Trophoblast cell (in vitro differentiated cells and primary cell): ENCODE results near the gene RNF25.

Experiments used
- DNase-seq, 2 donors: peaks; one replicate each; pipeline ENCODE4 v3.0.0-alpha.2; 2016
- H2AFZ ChIP-seq: 2 replicates; pipeline ENCODE4 v1.6.1; 2013; ENCODE audit warnings: low read length, moderate library complexity, mild to moderate bottlenecking; ENCODE audit not compliant: insufficient read depth, poor library complexity
- H2AK5ac ChIP-seq: 2 replicates; pipeline ENCODE4 v1.6.1; 2013; ENCODE audit warnings: mild to moderate bottlenecking, low read length
- H2BK120ac ChIP-seq: 2 replicates; pipeline ENCODE4 v1.6.1; 2013; ENCODE audit warnings: low read length, mild to moderate bottlenecking, moderate library complexity; ENCODE audit not compliant: insufficient read depth, poor library complexity
- H2BK12ac ChIP-seq: 2 replicates; pipeline ENCODE4 v1.6.1; 2013; ENCODE audit warnings: mild to moderate bottlenecking, low read length, moderate library complexity
- H2BK5ac ChIP-seq: 2 replicates; pipeline ENCODE4 v1.6.1; 2013; ENCODE audit warnings: low read length, low read depth, moderate library complexity, mild to moderate bottlenecking; ENCODE audit not compliant: poor library complexity
- H3K14ac ChIP-seq: 2 replicates; pipeline ENCODE4 v1.6.1; 2013; ENCODE audit warnings: mild to moderate bottlenecking, low read length
- H3K18ac ChIP-seq: 2 replicates; pipeline ENCODE4 v1.6.1; 2013; ENCODE audit warnings: mild to moderate bottlenecking, low read length
- H3K23ac ChIP-seq: 2 replicates; pipeline ENCODE4 v1.6.1; 2013; ENCODE audit warnings: low read length
- H3K27ac ChIP-seq: 2 replicates; pipeline ENCODE4 v1.5.1; 2013; ENCODE audit warnings: low read depth, mild to moderate bottlenecking, inconsistent platforms, low read length, moderate library complexity
- H3K27me3 ChIP-seq: 2 replicates; pipeline ENCODE4 v1.6.1; 2013; ENCODE audit warnings: inconsistent platforms, mild to moderate bottlenecking, low read length, moderate library complexity; ENCODE audit not compliant: insufficient read depth
- H3K36me3 ChIP-seq, 2 experiments: 1 replicate in 1 of 2; 2 replicates in 1 of 2; pipeline ENCODE4 v1.6.1; 2013; ENCODE audit warnings: low read length in 2 of 2, mild to moderate bottlenecking in 2 of 2, moderate library complexity in 1 of 2; ENCODE audit not compliant: insufficient read depth in 2 of 2, control insufficient read depth in 1 of 2
- H3K4ac ChIP-seq: 2 replicates; pipeline ENCODE4 v1.6.1; 2013; ENCODE audit warnings: low read depth, mild to moderate bottlenecking, low read length, moderate library complexity
- H3K4me1 ChIP-seq, 2 experiments: 1 replicate in 1 of 2; 2 replicates in 1 of 2; pipeline ENCODE4 v1.6.1; 2013; ENCODE audit warnings: low read length in 2 of 2, mild to moderate bottlenecking in 2 of 2, moderate library complexity in 1 of 2; ENCODE audit not compliant: insufficient read depth in 2 of 2, control insufficient read depth in 1 of 2
- H3K4me2 ChIP-seq: 2 replicates; pipeline ENCODE4 v1.6.1; 2013; ENCODE audit warnings: inconsistent platforms, mild to moderate bottlenecking, low read length, moderate library complexity
- H3K4me3 ChIP-seq: 2 replicates; pipeline ENCODE4 v1.5.1; 2013; ENCODE audit warnings: mild to moderate bottlenecking, low read depth, low read length, inconsistent platforms
- H3K79me1 ChIP-seq: one replicate; pipeline ENCODE4 v1.6.1; 2013; ENCODE audit warnings: low read length
- H3K79me2 ChIP-seq: 2 replicates; pipeline ENCODE4 v1.6.1; 2013; ENCODE audit warnings: low read length, mild to moderate bottlenecking; ENCODE audit not compliant: control insufficient read depth, insufficient read depth, poor library complexity
- H3K9ac ChIP-seq: 2 replicates; pipeline ENCODE4 v1.6.1; 2013; ENCODE audit warnings: mild to moderate bottlenecking, low read length
- H3K9me3 ChIP-seq: 2 replicates; pipeline ENCODE4 v1.6.1; 2013; ENCODE audit warnings: low read depth, mild to moderate bottlenecking, control low read depth, inconsistent platforms, low read length; ENCODE audit not compliant: insufficient read depth
- H4K12ac ChIP-seq: 2 replicates; pipeline ENCODE4 v1.6.1; 2013; ENCODE audit warnings: low read depth, mild to moderate bottlenecking, low read length, moderate library complexity
- H4K8ac ChIP-seq: 2 replicates; pipeline ENCODE4 v1.6.1; 2013; ENCODE audit warnings: low read depth, mild to moderate bottlenecking, low read length, moderate library complexity
- H4K91ac ChIP-seq: one replicate; pipeline ENCODE4 v1.6.1; 2013; ENCODE audit warnings: low read depth, mild to moderate bottlenecking, low read length, moderate library complexity
- WGBS: extraction: QIAGEN DNeasy Blood & Tissue Kit; methylation state at CpG from one replicate; pipeline ENCODE4 v1.1.7; 2013; ENCODE audit warnings: missing lambda C conversion rate; ENCODE audit not compliant: insufficient read length, insufficient coverage; ENCODE audit errors: extremely low coverage; 5-methylcytosine and 5-hydroxymethylcytosine counted together

The RNF25 gene

DNA sequence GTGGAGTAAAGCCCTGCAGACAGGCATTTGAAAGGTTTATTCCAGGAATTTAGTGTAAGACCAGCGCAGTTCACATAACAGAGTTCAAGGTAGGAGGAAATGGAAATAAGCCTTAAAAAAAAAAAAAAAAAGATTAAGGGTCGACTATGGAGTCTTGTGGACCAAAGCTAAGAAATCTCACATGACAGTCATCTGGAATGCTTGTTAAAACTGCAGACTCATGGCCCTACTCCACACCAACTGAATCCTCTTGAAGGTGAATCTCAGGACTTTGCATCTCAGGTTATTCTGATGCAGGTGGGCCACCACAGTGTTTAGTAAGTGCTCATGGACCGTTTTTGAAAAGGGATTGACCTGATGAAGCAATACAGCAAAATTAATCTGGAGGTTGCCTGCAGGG is 47.7 kb upstream of the RNF25 start:
- Histone ChIP-seq H3K4me3 (no peak overlapping the region), H3K4me1 (peaks cover 0 to 2% of the 10 kb centered on the region in 2 experiments), H4K12ac (no peak overlapping the region), H3K23ac (no peak overlapping the region), H3K4ac (no peak overlapping the region), H3K18ac (no peak overlapping the region), H3K4me2 (no peak overlapping the region), H3K9me3 (no peaks in the 10 kb centered on the region), H3K27ac (no peak overlapping the region), H2AK5ac (no peak overlapping the region), H2BK120ac (no peak overlapping the region), H4K8ac (no peak overlapping the region), H4K91ac (no peak overlapping the region), H3K36me3 (peaks cover 2 to 4% of the 10 kb centered on the region in 2 experiments), H3K9ac (no peak overlapping the region), H3K79me2 (no peaks in the 10 kb centered on the region), H2BK12ac (no peak overlapping the region), H3K14ac (no peak overlapping the region), H3K79me1 (no peaks in the 10 kb centered on the region), H2AFZ (no peak overlapping the region), H2BK5ac (no peak overlapping the region), H3K27me3 (no peaks in the 10 kb centered on the region)
- no peak for DNase-seq
- no CpG with 5 or more reads among the region's 3 CpGs for WGBS

DNA sequence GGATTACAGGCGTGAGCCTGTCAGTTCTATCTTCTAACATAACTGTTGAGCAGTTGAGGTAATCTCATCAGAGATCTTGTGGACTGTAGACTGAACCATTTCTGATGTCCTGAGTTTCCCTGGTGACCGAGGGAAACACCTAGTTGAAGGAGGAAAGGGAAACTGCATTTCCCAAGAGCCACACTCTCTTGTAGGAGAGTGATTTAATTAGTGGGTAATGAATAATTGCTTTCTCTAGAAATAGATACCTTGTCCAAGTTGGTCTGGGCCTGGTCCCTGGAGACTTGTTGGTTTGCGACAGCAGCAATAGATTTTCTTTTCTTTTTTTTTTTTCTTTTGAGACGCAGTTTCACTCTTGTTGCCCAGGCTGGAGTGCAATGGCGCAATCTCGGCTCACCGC is 46.3 kb upstream of the RNF25 start:
- H4K8ac ChIP-seq, result no peak overlapping the region
- peaks cover 2 to 4% of the 10 kb centered on the region in 2 experiments for H3K36me3 ChIP-seq
- peaks cover under 1% of the 10 kb centered on the region for H3K79me2 ChIP-seq
- no peaks in the 10 kb centered on the region for H3K79me1 ChIP-seq
- H3K27ac ChIP-seq, result no peak overlapping the region
- no peak overlapping the region for H2BK12ac ChIP-seq
- H2BK120ac ChIP-seq, result no peak overlapping the region
- no peak for DNase-seq
- no peak overlapping the region for H3K23ac ChIP-seq
- H3K14ac ChIP-seq, result no peak overlapping the region
- no peak overlapping the region for H3K9ac ChIP-seq
- H2BK5ac ChIP-seq, result no peak overlapping the region
- H3K4me2 ChIP-seq, result no peak overlapping the region
- H3K9me3 ChIP-seq, result no peaks in the 10 kb centered on the region
- no peak overlapping the region for H3K18ac ChIP-seq
- H2AFZ ChIP-seq, result no peak overlapping the region
- peaks cover 0 to 2% of the 10 kb centered on the region in 2 experiments for H3K4me1 ChIP-seq
- WGBS, result no CpG with 5 or more reads among the region's 7 CpGs
- H4K12ac ChIP-seq, result no peak overlapping the region
- H2AK5ac ChIP-seq, result no peak overlapping the region
- no peak overlapping the region for H3K4ac ChIP-seq
- H3K27me3 ChIP-seq, result no peaks in the 10 kb centered on the region
- no peak overlapping the region for H3K4me3 ChIP-seq
- no peak overlapping the region for H4K91ac ChIP-seq

DNA sequence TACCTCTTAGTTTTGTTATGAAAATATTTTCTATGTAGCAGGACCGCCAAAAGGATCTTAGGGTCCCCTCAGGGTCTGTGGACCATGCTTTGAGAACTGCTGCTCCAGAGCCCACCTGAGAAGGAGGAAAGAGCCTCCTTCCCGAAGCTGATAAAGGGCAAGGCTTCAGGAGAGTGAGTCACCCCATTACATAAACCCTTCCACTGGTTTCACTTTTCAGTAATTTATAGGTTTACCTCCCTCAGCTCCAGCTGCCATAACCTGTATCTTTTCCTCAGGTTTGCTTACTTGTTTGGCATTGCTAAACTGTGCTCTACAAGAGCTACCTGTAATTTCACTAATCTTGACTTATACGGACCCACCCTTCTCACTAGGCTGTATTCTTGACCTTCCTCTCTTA is 45.5 kb upstream of the RNF25 start:
- H3K36me3 ChIP-seq, result peaks cover 2 to 4% of the 10 kb centered on the region in 2 experiments
- H3K79me2 ChIP-seq, result peaks cover 2% of the 10 kb centered on the region
- H4K8ac ChIP-seq, result no peak overlapping the region
- H3K9me3 ChIP-seq, result no peaks in the 10 kb centered on the region
- WGBS, result no CpG with 5 or more reads among the region's 3 CpGs
- H3K79me1 ChIP-seq, result no peaks in the 10 kb centered on the region
- H3K9ac ChIP-seq, result no peak overlapping the region
- no peak overlapping the region for H2AK5ac ChIP-seq
- H2BK5ac ChIP-seq, result no peak overlapping the region
- no peak overlapping the region for H4K12ac ChIP-seq
- H4K91ac ChIP-seq, result no peak overlapping the region
- H2AFZ ChIP-seq, result no peak overlapping the region
- H3K14ac ChIP-seq, result no peak overlapping the region
- H2BK120ac ChIP-seq, result no peak overlapping the region
- no peak overlapping the region for H3K4me2 ChIP-seq
- peak overlapping the region; percentile 10 for H3K4ac ChIP-seq
- no peak overlapping the region for H2BK12ac ChIP-seq
- no peaks in the 10 kb centered on the region for H3K27me3 ChIP-seq
- no peak overlapping the region for H3K18ac ChIP-seq
- no peak overlapping the region for H3K4me3 ChIP-seq
- H3K27ac ChIP-seq, result no peak overlapping the region
- DNase-seq, result peak in 1 of 2 donors; percentile 20
- no peaks in the 10 kb centered on the region for H3K4me1 ChIP-seq
- H3K23ac ChIP-seq, result no peak overlapping the region

DNA sequence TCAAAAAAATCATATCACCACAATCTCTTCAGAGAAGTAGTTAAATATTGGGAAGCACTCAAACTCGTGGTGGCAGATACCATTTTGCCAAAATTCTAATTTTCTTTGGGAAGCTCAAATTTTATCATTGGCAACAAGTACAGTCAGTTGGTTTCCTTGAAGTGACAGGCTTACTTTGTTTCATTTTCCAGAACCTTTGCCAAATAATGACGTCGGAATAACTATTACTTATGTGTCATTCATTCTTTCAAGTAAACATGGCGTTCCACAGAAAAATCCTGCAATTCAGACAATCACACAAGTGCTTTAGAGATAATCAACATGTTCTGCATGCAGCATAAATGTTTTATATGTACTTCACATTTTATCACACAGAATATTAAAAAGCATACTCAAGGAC is 44.3 kb upstream of the RNF25 start:
- Histone ChIP-seq H4K12ac (no peak overlapping the region), H3K4me1 (no peaks in the 10 kb centered on the region), H2AFZ (no peak overlapping the region), H3K36me3 (peaks cover 2 to 4% of the 10 kb centered on the region in 2 experiments), H3K14ac (no peak overlapping the region), H3K79me2 (peaks cover 2% of the 10 kb centered on the region), H2BK12ac (no peak overlapping the region), H3K4ac (no peak overlapping the region), H3K4me3 (no peak overlapping the region), H2BK5ac (no peak overlapping the region), H3K9me3 (no peaks in the 10 kb centered on the region), H4K91ac (no peak overlapping the region), H3K9ac (no peak overlapping the region), H2AK5ac (no peak overlapping the region), H4K8ac (no peak overlapping the region), H3K23ac (no peak overlapping the region), H3K18ac (no peak overlapping the region), H3K4me2 (no peak overlapping the region), H2BK120ac (no peak overlapping the region), H3K79me1 (no peaks in the 10 kb centered on the region), H3K27me3 (no peaks in the 10 kb centered on the region), H3K27ac (no peak overlapping the region)
- whole genome bisulfite sequencing, result no CpG with 5 or more reads among the region's 4 CpGs
- DNase-seq, result no peak
